Neural cell (in vitro differentiated cells): ENCODE data around the gene SHQ1. TPM values are rescaled to one million over a fixed set of nuclear protein-coding genes. Genes with fewer than 3 reads are reported as not detected.

Experiments used
- H2AFZ ChIP-seq: fragments of 200-600, 300-800 bp; sonication (generic), shearing (Covaris generic); 2 replicates; pipeline ENCODE4 v1.6.0; 2014; ENCODE audit warnings: low read depth, mild to moderate bottlenecking, antibody characterized with exemption, low read length, moderate library complexity
- H3F3A ChIP-seq: fragments of 200-600 bp; shearing (Covaris generic); 2 replicates; pipeline ENCODE4 v1.6.1; 2016; ENCODE audit warnings: mild to moderate bottlenecking, moderate library complexity, mixed read lengths, antibody characterized with exemption, low read length; ENCODE audit not compliant: insufficient read depth, poor library complexity, severe bottlenecking
- H3K27ac ChIP-seq: fragments of 200-600, 300-800 bp; sonication (generic), shearing (Covaris generic); 2 replicates; pipeline ENCODE4 v1.5.1; 2014; ENCODE audit warnings: mild to moderate bottlenecking, low read length, moderate library complexity
- H3K27me3 ChIP-seq: fragments of 300-800, 200-600 bp; sonication (generic), shearing (Covaris generic); 2 replicates; pipeline ENCODE4 v1.6.0; 2014; ENCODE audit warnings: mild to moderate bottlenecking, low read depth, low read length, moderate library complexity; ENCODE audit not compliant: insufficient read depth
- H3K36me3 ChIP-seq: fragments of 300-800, 200-600 bp; sonication (generic), shearing (Covaris generic); 2 replicates; pipeline ENCODE4 v1.5.1; 2014; ENCODE audit warnings: mild to moderate bottlenecking, antibody characterized with exemption, low read length, moderate library complexity; ENCODE audit not compliant: insufficient read depth
- H3K4me2 ChIP-seq: fragments of 300-800, 200-600 bp; sonication (generic), shearing (Covaris generic); 2 replicates; pipeline ENCODE4 v1.6.0; 2014; ENCODE audit warnings: mild to moderate bottlenecking, low read length
- H3K4me3 ChIP-seq: fragments of 300-800, 200-600 bp; sonication (generic), shearing (Covaris generic); 2 replicates; pipeline ENCODE4 v1.5.1; 2014; ENCODE audit warnings: mild to moderate bottlenecking, low read length, moderate library complexity
- H3K79me2 ChIP-seq: fragments of 200-600 bp; shearing (Covaris generic); replicated peaks from 2 replicates; pipeline ENCODE4 v1.6.0; 2014; ENCODE audit warnings: mild to moderate bottlenecking, low read length, moderate library complexity; ENCODE audit not compliant: insufficient read depth
- H3K9ac ChIP-seq: fragments of 300-800, 200-600 bp; sonication (generic), shearing (Covaris generic); 2 replicates; pipeline ENCODE4 v1.6.1; 2016; ENCODE audit warnings: mild to moderate bottlenecking, low read length, mixed read lengths
- H3K9me2 ChIP-seq: fragments of 200-600 bp; shearing (Covaris generic); 2 replicates; pipeline ENCODE4 v1.6.1; 2016; ENCODE audit warnings: mild to moderate bottlenecking, low read length, mixed read lengths; ENCODE audit not compliant: insufficient read depth
- H3K9me3 ChIP-seq: fragments of 200-600, 300-800 bp; sonication (generic), shearing (Covaris generic); 2 replicates; pipeline ENCODE4 v1.6.1; 2016; ENCODE audit warnings: mild to moderate bottlenecking, mixed run types, low read length, moderate library complexity, mixed read lengths
- H4K20me1 ChIP-seq: fragments of 200-600 bp; shearing (Covaris generic); 2 replicates; pipeline ENCODE4 v1.6.1; 2016; ENCODE audit warnings: mild to moderate bottlenecking, mixed run types; ENCODE audit not compliant: insufficient read depth
- EP300 ChIP-seq: fragments of 450-650 bp; conservative IDR thresholded peaks from 2 replicates; pipeline ENCODE4 v1.6.1; 2014; ENCODE audit warnings: antibody characterized with exemption, mild to moderate bottlenecking, moderate library complexity; ENCODE audit not compliant: poor library complexity, severe bottlenecking
- EZH2 ChIP-seq: fragments of 200-600, 300-800 bp; shearing (Covaris generic), sonication (generic); IDR thresholded peaks from 2 replicates; pipeline ENCODE4 v1.6.1; 2014; ENCODE audit warnings: antibody characterized with exemption, low read length, borderline replicate concordance, mild to moderate bottlenecking; ENCODE audit not compliant: insufficient read depth, poor library complexity, severe bottlenecking
- MXI1 ChIP-seq: fragments of 450-650 bp; conservative IDR thresholded peaks from 2 replicates; pipeline ENCODE4 v1.6.1; 2014; ENCODE audit warnings: antibody characterized with exemption, mild to moderate bottlenecking; ENCODE audit not compliant: poor library complexity, severe bottlenecking
- POLR2AphosphoS5 ChIP-seq: IDR thresholded peaks from 2 replicates; pipeline ENCODE4 v1.6.1; 2012
- RAD21 ChIP-seq: fragments of 450-650 bp; conservative IDR thresholded peaks from 2 replicates; pipeline ENCODE4 v1.6.1; 2014; ENCODE audit warnings: antibody characterized with exemption, mild to moderate bottlenecking, moderate library complexity
- SMC3 ChIP-seq: fragments of 450-650 bp; conservative IDR thresholded peaks from 2 replicates; pipeline ENCODE4 v1.6.1; 2014; ENCODE audit warnings: antibody characterized with exemption, mild to moderate bottlenecking, moderate library complexity; ENCODE audit not compliant: poor library complexity
- TAF1 ChIP-seq: IDR thresholded peaks from 2 replicates; pipeline ENCODE4 v1.6.1; 2012; ENCODE audit warnings: low read depth
- polyA plus RNA-seq: library from polyadenylated mRNA; depleted of rRNA; stranded (reverse); fragments of >200 nt; gene quantifications from 2 replicates; pipeline ENCODE4 v1.2.3, GENCODE V29; 2014
- TF ChIP-seq, protein P1 (sequence below): IDR thresholded peaks from 2 replicates; pipeline ENCODE4 v1.6.1; 2012; ENCODE audit warnings: borderline replicate concordance
- TF ChIP-seq, protein P2 (sequence below): fragments of 450-650 bp; IDR thresholded peaks from 2 replicates; pipeline ENCODE4 v1.5.1; 2014; ENCODE audit warnings: antibody characterized with exemption, mild to moderate bottlenecking, moderate library complexity; ENCODE audit not compliant: poor library complexity, severe bottlenecking

SHQ1 gene
- polyA plus RNA-seq, 1 donor from 2014 or later, result 14.3 TPM

- H3K9me3 ChIP-seq, result no peaks in the 10 kb centered on the region
- H4K20me1 ChIP-seq, result no peaks in the 10 kb centered on the region
- H3K4me2 ChIP-seq, result no peak overlapping the region
- peaks cover 4% of the 10 kb centered on the region for H3K27me3 ChIP-seq
- H3K79me2 ChIP-seq, result no peaks in the 10 kb centered on the region
- no peak for TF ChIP-seq TAF1
- TF ChIP-seq, protein P1, sequence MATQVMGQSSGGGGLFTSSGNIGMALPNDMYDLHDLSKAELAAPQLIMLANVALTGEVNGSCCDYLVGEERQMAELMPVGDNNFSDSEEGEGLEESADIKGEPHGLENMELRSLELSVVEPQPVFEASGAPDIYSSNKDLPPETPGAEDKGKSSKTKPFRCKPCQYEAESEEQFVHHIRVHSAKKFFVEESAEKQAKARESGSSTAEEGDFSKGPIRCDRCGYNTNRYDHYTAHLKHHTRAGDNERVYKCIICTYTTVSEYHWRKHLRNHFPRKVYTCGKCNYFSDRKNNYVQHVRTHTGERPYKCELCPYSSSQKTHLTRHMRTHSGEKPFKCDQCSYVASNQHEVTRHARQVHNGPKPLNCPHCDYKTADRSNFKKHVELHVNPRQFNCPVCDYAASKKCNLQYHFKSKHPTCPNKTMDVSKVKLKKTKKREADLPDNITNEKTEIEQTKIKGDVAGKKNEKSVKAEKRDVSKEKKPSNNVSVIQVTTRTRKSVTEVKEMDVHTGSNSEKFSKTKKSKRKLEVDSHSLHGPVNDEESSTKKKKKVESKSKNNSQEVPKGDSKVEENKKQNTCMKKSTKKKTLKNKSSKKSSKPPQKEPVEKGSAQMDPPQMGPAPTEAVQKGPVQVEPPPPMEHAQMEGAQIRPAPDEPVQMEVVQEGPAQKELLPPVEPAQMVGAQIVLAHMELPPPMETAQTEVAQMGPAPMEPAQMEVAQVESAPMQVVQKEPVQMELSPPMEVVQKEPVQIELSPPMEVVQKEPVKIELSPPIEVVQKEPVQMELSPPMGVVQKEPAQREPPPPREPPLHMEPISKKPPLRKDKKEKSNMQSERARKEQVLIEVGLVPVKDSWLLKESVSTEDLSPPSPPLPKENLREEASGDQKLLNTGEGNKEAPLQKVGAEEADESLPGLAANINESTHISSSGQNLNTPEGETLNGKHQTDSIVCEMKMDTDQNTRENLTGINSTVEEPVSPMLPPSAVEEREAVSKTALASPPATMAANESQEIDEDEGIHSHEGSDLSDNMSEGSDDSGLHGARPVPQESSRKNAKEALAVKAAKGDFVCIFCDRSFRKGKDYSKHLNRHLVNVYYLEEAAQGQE, result no peak
- no peak for TF ChIP-seq SMC3
- TF ChIP-seq EP300, result no peak
- TF ChIP-seq RAD21, result no peak
- TF ChIP-seq, protein P2, sequence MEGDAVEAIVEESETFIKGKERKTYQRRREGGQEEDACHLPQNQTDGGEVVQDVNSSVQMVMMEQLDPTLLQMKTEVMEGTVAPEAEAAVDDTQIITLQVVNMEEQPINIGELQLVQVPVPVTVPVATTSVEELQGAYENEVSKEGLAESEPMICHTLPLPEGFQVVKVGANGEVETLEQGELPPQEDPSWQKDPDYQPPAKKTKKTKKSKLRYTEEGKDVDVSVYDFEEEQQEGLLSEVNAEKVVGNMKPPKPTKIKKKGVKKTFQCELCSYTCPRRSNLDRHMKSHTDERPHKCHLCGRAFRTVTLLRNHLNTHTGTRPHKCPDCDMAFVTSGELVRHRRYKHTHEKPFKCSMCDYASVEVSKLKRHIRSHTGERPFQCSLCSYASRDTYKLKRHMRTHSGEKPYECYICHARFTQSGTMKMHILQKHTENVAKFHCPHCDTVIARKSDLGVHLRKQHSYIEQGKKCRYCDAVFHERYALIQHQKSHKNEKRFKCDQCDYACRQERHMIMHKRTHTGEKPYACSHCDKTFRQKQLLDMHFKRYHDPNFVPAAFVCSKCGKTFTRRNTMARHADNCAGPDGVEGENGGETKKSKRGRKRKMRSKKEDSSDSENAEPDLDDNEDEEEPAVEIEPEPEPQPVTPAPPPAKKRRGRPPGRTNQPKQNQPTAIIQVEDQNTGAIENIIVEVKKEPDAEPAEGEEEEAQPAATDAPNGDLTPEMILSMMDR, result no peak
- TF ChIP-seq POLR2AphosphoS5, result no peak
- TF ChIP-seq EZH2, result no peak
- no peak for TF ChIP-seq MXI1
- H3K36me3 ChIP-seq, result no peaks in the 10 kb centered on the region
- H3K27ac ChIP-seq, result no peak overlapping the region
- no peak overlapping the region for H3K9ac ChIP-seq
- H3K9me2 ChIP-seq, result no peaks in the 10 kb centered on the region
- H2AFZ ChIP-seq, result no peak overlapping the region
- H3F3A ChIP-seq, result no peaks in the 10 kb centered on the region
- H3K4me3 ChIP-seq, result no peak overlapping the region
These were observed 108.4 kb downstream of the SHQ1 start for GRCh38 chr3:72739531-72740466.

DNA sequence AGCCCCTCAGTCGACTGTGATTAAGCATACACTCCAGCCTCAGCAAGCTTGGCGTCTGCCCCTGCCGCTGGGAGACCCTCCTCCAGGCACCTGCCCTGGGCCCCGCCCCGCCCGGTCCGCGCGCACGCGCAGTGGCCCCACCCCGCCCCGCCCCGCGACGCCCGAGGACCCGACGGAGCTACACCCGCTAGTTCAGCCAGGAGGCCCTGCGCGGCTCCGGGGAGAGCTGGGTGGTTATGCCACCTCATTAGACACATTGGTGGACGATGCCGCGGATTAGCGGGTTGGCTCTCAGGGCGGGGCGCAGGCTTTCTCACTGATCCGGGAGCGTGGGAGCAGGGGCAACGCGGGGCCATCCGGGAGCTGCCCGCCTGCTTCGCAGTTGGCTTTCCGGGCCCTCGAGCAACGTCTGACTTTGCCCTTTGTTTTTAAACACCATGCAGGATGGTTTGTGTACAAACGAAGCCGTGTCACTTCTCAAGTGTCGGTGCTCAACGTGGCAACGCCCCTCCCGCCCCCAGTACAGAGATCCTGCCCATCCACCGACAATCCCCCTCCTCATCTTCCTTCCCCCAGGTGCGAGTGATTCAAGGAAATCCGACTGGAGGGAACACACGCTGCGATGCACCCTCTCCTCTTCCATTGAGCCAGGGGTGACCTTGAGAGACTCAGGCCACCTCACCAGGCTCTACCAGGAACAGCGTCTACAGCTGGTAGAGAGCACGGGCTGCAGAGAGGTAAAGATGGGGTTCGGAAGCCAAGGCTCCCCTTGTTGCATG is 109.3 kb downstream of the SHQ1 start:
- Histone ChIP-seq H3K27me3 (peaks cover 4% of the 10 kb centered on the region), H3K36me3 (no peaks in the 10 kb centered on the region), H4K20me1 (no peaks in the 10 kb centered on the region), H3K9me3 (no peaks in the 10 kb centered on the region), H3K4me2 (no peak overlapping the region), H3K79me2 (no peaks in the 10 kb centered on the region), H3K4me3 (no peak overlapping the region), H3K9ac (no peak overlapping the region), H3F3A (no peaks in the 10 kb centered on the region), H3K27ac (no peak overlapping the region), H3K9me2 (no peaks in the 10 kb centered on the region), H2AFZ (no peak overlapping the region)
- TF ChIP-seq TAF1 (no peak), EZH2 (no peak), POLR2AphosphoS5 (no peak), EP300 (no peak), SMC3 (no peak), RAD21 (no peak), MXI1 (no peak)
- TF ChIP-seq, protein P2, result no peak
- TF ChIP-seq, protein P1, result no peak
